ENCODE measurements around the gene RIT1.
"Not testable (repeated sequence)": the region's sequence is repeated elsewhere in the genome, so short reads cannot be mapped to it uniquely, and the experiment has no call there.

The RIT1 gene

DNA sequence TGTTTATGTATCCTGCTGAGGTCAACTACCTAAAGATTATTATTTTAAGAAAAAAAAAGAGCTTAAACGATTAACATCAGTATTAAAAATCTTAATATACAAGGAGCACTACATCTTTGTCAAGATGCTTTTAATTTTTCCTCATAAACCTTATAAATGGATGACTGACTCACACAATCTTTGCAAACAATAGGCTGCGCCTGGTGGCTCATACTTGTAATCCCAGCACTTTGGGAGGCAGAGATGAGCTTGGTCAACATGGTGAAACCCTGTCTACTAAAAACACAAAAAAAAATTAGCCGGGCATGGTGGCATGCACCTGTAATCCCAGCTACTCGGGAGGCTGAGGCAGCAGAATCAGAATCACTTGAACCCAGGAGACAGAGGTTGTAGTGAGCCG, 21.3 kb upstream of the RIT1 start:
- no peak for DNase-seq

DNA sequence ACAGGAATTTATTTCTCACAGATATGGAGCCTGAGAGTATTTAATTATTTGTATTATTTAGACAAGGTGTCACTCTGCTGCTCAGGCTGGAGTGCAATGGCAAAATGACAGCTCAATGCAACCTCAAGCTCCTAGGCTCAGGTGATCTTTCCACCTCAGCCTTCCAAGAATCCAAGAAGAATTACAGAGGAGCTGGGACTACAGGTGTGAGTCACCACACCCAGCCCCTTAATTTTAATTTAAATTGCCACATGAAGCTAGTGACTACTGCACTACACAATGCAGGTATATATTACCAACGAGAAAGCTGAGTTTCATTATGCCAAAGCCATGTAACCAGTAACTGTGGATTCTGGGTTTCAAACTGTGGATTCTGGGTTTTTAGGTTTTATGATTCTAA, 20.9 kb upstream of the RIT1 start:
- no peak for DNase-seq

DNA sequence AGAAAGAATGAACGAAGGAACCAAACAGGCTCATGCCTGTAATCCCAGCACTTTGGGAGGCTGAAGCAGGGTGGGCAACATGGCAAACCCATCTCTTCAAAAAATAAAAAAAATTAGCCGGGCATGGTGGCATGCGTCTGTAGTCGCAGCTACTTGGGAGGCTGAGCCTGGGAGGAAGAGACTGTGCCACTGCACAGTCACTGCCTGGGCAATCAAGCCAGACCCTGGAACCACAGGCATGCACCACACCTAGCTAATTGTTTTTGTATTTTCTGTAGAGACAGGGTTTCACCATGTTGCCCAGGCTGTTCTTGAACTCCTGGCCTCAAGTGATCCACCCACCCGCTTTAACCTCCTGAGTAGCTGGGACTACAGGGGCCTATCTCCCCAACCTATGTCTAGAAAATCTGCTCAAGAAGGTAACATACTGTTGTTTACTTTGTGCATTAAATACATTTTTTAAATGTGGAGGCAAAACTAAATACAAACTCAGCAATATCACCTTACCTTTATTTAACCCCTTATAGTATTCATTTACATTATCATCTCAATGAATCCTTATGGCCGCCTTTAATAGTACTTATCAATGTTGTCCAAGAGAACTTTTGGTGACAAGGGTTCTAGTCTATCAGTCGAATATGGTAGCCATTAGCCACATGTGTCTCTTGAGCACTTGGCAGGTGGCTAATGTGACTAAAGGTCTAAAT, 20.3 kb upstream of the RIT1 start:
- no peak for DNase-seq

DNA sequence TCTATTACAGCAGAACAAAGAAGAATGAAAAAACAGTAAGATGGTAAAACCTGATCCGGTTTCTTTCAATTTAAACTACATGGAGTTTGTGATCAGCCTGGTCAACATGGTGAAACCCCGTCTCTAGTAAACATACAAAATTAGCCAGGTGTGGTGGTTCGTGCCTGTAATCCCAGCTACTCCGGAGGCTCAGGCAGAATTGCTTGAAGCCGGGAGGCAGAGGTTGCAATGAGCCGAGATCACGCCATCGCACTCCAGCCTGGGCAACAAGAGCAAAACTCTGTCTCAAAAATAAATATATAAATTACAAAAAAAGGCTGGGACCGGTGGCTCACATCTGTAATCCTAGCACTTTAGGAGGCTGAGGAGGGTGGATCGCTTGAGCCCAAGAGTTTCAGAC, 19.6 kb upstream of the RIT1 start:
- DNase-seq, result not testable (repeated sequence)

DNA sequence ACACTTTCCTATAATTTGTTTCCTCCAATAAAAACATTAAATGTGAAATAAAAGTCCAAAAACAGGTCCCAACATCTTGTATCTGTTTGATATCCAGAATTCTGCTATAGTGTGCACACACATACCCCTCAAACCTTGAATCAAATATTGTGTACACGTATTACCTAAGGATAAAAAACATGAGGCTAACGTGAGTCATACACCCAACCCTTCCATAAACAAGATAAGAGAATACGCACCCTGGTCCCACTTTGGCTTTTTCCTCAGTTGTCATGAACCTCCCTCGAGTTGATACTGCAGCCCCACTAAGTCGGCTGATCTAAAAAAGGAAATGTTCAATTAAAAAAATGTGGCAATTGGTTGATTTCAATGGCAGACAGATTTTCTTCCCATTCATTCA, 17.9 kb upstream of the RIT1 start:
- no peak for DNase-seq

DNA sequence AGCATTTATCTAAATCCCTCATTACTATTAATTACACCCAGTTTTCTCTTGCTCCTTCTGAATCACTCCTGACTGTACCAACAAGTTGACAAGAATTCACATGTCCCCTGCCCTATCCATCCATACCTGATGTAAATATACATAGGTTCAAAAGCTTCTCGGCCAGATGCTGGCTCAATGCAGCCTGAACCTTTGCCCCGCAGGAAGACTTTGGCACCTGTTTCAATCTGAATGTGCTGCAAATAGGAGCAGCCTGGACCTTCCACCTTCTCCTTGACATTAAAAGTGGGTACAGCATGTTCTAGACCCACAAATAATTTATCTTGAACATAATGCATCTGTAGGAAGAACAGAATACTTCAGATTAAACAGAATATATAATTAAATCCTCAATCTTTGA, 14.4 kb upstream of the RIT1 start:
- DNase-seq, result no peak

DNA sequence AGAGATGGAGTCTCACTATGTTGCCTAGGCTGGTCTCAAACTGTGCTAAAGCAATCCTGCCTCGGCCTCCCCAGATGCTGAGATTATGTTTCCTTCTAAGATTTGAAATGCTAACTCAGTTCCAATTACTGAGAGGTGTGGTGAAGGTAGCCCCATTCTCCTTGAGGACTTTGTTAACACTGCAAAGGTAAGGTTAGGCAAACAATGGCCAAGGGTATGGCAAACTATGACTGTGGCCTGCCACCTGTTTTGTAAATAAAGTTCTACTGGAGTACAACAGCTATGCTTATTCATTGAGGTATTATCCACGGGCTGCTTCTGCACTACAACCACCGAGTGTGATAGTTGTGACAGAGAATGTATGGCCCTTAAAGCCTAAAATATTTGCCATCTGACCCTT, 9.6 kb upstream of the RIT1 start:
- DNase-seq, result no peak

DNA sequence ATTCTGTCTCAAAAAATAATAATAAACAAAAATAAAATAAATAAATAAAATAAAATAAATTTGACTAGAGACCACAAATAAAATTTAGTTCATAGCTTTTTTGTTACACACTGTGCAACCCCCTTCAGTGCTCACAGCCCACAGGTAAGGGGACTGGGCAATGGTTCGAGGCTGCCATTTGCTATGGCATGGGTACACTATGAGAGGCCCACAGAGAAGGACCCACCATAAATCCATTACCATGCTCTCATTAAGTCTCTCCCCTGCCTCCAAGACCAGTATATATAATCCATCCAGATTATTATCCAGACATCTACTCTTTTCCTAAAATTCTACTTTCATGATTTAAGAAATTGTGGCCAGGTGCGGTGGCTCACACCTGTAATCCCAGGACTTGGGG, 8.7 kb upstream of the RIT1 start:
- DNase-seq, result no peak

DNA sequence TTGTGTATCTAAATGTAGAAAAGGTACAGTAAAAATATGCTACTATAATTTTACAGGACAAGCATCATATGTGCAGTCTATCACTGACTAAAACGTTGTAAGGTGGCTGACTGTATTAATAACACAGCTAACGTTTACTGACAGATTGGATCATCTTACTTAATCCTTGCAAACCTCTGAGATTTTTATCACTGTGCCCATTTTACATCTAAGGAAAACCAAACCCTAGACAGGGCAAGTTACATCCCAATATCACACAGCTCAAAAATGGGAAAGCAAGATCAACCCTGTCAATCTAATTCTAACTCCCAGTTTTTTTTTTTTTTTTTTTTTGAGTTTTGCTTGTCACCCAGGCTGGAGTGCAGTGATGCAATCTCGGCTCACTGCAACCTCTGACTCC, 7.5 kb upstream of the RIT1 start:
- DNase-seq, result no peak

DNA sequence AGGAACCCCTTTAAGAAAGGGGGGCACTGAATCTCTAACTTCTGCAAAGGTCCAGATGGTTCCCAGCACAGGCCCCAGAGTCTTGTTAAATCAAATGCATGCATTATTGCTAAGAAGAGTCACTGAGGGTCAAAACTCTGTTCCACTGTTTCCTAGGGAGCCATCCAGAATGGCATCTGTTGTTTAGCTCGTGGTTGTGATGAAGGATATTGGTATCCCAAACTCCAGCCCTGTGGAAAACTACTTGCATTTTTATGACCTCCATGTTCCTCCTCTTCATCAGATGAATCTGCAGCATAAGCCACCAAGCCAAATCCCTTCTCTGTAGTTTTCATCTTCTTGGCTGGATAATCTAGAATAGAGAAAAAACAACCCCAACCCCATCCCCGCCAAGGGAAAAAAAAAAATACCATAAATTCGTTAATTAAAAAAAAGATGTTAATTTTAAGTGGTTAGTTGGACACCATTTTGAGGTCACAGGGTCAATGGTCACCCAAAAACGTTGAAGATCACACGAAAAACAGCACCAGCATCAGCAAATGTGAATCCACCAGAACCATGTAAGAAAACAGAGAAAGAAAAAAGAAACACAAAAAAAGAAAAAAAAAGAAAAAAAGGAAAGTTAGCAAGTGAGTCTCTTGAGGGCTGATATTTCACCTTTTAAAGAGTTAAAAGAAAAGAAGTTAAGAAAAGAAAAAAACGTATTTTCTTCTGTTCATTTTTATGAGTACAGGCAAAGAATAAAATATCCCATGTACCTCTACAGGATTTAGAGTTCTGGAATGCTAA, 3.0 kb upstream of the RIT1 start:
- no peak for DNase-seq

DNA sequence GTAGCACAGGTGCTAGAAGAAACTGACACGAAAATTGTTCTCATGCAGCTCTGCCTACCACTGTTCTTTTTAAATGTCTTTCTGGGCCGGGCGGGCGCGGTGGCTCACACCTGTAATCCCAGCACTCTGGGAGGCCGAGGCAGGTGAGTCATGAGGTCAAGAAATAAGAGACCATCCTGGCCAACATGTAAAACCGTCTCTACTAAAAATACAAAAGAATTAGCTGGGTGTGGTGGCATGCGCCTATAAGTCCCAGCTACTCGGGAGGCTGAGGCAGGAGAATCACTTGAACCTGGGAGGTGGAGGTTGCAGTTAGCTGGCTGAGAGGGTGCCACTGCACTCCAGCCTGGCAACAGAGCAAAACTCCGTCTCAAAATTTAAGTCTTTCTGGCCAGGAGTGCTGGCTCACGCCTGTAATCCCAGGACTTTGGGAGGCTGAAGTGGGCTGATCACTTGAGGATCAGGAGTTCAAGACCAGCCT, 947 bp upstream of the RIT1 start:
- no peak for DNase-seq

DNA sequence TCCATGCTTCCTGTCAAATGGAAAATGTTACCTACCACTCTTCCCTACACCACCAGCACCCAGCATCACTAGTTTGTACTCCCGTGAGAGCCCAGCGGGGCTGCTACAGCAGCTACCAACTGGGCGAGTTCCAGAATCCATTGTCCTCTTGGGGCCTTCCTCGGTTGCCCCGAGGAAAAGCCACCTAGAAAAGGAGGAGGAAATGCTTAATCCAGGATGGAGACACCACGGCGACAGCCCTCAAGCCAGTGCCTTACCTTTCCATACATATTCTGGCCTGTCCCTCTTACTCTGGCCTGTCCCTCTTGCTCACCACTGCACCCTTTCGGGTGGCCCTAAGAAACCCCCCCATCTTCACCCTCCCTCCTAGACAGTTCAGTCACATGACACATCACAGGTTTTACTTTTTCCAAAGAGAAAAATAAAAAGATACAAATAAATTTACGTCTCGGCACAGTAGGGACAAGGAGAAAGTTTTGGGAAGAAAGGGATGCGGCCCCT, 478 bp downstream of the RIT1 start:
- DNase-seq, result no peak

DNA sequence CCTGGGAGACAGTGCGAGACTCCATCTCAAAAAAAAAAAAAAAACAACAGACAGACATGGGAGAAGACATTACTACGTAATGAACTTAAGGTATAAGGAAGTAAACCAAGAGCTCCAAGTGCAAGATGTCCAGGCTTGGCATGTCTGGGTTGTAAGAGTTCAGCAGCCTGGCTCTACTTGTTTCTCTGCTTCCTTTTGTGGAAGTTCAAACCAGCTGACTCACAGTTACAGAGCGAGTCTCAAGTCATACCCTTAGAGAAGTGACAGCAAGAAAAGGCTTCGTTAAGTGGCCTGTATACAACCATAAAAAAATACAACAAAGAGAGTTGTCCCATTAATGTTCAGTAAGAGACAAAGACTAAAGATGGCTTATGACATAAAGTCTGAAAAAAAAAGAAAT, 1.3 kb downstream of the RIT1 start:
- peak; percentile 65 for DNase-seq

DNA sequence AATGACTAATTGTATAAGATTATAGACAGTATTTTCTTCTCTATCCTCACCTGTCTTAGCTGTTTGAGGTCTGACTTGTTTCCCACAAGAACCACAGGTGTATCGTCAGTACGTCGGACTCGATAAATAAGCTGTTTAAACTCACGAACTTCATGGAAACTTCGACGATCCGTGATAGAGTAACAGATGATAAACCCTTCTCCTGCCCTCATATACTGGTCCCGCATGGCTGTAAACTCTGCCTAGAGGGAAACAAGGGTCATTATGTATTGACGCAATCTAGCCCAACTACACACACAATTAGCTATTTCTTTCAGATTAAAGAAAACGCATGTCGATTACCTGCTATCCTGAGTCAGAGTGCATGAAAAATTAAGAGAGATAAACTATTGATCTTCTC, 6.9 kb downstream of the RIT1 start:
- DNase-seq, result no peak

DNA sequence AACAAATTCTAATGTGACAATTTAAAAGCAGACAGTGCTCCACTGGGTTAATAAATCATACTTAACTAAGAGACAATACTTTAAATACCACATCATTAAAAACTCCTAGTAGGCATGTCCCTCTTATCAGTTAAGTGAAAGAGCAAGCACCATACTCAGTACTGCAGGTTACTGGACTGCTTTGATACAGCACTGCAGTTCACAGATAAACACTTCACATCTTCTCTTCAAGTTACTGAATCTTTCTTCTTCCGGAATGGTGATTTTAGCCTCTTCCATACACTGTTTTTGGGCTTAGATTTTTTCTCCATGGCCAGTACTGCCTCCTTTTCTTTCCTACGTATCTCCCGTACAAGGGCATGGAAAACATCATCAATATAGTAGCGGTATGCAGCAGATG, 11.0 kb downstream of the RIT1 start:
- no peak for DNase-seq

DNA sequence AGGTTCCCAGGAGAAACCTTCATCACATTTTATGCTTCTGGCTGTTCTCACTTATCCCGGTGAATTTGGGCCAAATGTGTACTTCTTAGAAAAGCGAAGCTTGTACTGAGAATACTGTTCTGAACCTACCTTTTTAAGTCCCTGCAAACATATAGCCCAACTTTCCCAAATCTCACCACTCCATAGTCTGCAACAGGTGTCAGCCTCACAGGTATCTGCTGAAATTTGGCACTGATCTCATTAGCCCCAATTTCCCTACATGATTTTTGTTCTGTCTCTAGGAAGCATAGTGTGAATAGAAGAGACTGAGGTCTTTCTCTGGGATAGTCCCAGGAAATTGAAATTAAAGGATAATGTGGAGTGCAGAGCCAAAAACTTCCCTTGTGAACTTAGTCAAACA, 11.5 kb downstream of the RIT1 start:
- no peak for DNase-seq

DNA sequence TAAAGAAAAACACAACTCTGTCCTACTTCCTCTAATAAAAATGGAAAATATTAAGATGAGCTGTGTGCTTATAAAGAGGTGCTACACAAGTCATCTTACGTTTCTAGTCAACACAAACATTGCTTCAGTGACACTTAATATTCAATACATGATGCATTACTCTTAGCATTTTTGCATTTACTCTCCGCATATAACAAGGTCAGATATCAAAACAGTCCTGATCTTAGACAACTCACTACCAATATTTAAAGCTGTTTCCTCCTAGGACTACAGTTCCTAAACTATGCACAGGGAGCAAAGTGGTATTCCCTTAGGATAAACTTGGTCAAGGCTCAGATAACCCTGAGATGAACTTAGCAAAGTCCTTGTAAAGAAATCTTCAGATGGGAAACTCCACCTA, 12.3 kb downstream of the RIT1 start:
- DNase-seq, result no peak

DNA sequence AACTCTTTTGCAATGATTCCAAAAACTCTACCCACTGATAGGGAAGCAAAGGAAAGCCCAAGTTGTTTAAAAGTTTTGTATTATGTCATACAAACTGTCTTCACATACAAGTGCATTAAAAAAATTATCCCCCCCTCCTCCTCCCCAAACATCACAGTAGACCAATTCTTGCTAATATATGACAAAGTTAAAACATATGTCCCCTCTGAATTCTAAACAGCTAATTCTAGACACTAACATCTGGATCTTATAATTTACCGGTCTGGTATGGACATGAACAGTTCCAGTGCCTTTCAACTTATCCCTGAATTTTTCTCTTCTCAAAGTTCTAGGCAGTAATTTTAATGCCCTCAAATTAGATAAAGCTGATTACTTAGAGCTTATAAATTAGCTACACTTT, 13.4 kb downstream of the RIT1 start:
- no peak for DNase-seq

DNA sequence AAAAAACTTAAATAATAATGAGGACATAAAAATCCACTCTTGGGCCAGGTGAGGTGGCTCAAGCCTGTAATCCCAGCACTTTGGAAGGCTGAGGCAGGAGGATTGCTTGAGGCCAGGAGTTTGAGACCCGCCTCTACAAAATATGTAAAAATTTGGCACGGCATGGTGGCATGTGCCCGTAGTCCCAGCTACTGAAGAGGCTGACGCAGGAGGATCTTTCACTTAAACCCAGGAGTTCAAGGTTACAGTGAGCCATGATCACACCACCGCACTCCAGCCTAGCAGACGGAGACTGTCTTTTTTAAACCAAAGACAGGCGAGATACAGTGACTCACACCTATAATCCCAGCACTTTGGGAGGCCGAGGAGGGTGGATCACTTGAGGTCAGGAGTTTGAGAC, 14.7 kb downstream of the RIT1 start:
- not testable (repeated sequence) for DNase-seq

DNA sequence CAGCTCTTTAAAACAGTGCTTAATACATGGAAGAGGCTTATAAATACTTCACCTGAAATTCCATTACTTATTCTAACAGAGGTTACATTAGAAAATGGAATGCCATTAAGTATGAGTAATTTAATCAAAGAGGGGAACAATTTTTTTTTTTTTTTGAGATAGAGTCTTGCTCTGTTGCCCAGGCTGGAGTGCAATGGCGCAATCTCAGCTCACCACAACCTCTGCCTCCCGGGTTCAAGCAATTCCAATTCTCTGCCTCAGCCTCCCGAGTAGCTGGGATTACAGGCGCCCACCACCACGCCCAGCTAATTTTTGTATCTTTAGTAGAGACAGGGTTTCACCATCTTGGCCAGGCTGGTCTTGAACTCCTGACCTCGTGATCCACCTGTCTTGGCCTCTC, 15.5 kb downstream of the RIT1 start:
- not testable (repeated sequence) for DNase-seq

DNA sequence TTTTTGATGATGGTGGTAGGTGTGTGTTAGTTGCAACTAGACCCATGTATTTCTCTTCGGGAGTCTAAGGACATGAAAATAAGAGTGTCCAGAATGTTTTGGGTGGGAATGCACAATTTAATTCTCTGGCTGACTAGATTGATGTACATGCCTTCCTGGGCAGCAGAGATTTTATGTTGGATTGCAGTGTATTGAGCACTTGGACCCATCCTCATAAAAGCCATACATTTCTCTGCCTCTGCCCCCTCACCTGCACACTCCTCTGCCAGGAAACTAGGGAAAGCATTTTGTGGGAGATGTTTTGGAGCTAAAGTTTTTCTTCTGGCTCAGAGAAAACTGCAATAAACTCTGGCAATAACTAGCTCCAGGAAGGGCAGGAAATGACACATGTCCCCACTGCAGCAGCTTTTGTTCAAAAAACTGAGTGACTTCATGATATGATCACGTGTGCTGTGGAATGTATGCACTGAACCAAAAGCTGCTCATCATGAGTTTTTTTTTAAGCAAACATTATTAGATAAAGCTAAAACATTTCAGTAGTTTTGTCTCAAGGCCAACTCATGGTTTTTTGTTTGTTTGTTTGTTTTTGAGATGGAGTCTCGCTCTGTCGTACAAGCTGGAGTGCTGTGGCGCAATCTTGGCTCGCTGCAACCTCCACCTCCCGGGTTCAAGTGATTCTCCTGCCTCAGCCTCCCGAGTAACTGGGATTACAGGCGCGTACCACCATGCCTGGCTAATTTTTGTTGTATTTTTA, 17.6 kb downstream of the RIT1 start:
- DNase-seq, result no peak

DNA sequence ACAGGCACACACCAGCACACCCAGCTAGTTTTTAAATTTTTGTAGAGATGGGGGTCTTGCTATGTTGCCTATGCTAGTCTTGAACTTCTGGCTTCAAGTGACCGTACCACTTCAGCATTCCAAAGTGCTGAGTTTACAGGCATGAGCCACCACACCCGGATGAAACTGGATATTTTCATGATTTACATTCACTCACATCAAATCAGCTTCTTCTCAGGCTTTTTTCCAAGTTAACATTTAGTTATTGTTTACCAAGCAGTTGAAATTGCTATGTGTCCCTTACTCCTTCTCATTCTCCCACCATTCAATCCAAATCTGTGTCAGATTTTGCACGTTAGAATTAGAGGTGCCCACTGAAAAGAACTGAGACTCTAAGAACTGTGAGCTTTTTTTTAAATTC, 18.4 kb downstream of the RIT1 start:
- no peak for DNase-seq

DNA sequence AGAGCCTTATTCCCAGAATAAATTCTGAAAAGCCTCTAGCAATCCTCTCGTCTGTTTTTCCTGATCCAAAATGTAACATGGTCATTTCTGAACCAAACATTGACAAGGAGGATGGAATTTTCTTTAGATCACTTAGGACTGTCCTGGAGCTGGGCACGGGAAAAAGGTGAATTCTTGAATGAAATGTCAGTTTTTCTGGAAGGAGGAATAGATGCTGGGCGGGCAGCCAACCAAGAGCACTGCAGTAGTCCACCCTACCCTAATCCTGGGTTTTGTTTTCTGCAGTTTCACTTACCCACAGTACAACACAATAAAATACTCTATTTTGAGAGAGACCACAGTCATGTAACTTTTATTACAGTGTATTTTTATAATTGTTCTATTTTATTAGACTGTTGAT, 20.9 kb downstream of the RIT1 start:
- no peak for DNase-seq

DNA sequence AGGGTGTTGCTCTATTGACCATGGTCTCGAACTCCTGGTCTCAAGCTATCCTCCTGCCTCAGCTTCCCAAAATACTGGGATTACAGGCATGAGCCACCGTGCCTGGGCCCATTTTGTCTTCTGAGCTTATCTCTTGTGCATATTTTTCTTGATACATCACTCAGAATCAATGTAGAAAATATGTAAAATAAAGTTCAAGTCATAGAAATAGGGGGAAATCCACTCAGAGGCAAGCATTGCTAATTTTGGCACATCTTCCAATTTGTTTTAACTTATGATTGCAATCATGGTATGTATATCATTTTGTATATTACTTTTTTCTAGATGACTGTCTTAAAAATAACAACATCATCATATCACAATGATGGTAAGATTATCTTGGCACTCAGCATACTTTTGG, 21.6 kb downstream of the RIT1 start:
- no peak for DNase-seq

Measured in SIG-M5 (cell line).